HG02840 (cell line): ENCODE measurements around the gene LPAR1.

Experiments
- ATAC-seq: cut with Tn5 transposase; IDR thresholded peaks from one replicate; pipeline ENCODE4 v1.9.1; 2021; ENCODE audit warnings: mild to moderate bottlenecking, moderate library complexity, moderate number of reproducible peaks; ENCODE audit not compliant: unreplicated experiment, low FRiP score

LPAR1 gene

DNA sequence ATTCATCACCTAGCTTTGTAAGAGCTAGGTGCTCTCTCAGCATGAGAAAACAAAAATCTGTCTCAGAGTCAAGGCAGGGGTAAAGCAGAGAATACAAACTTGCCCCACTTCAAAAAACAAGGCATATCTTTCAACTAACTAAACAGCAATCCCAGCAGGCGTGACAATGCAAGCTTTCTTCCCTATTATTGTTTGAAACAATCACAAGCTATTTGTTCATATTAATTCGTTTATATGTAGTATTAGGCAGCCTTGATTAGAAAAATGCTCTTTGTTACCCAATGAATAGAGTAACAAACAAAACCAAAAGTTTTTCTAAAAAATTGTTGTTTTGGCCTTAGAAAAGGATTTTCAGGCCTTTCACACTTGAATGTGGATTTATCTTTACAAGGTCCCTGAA lies 71.1 kb downstream of the LPAR1 start:
- ATAC-seq, result no peak

DNA sequence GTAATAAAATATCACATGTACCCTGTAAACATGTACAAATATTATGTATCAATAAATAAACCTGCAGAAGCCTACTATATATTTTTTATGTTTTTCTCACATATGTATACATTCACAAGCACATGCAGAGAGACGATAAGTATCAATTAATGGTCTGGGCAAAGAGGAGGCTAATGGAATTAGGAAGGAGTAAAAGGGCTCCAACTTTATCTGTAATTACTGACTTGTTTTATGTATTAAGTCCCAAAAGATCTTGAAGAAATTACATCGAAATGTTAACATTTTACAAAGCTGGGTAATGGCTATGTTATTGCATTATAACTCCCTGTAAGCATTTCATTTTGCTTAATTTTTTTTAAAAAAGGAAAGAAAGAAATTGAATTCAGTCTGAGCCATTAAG lies 78.0 kb downstream of the LPAR1 start:
- no peak for ATAC-seq

DNA sequence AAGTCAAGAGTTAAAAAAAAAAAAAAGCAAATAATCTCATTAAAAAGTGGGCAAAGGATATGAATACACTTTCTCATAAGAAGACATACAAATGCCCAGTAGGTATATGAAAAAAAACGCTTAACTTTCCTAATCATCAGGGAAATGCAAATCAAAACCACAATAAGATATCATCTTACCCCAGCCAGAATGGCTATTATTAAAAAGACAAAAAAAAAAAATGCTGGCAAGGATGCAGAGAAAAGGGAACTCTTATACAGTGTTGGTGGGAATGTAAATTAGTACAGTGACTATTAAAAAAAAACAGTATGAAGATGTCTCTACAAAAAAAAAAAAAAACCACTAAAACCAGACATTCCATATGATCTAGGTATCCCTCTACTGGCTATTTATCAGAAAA lies 79.4 kb downstream of the LPAR1 start:
- no peak for ATAC-seq

DNA sequence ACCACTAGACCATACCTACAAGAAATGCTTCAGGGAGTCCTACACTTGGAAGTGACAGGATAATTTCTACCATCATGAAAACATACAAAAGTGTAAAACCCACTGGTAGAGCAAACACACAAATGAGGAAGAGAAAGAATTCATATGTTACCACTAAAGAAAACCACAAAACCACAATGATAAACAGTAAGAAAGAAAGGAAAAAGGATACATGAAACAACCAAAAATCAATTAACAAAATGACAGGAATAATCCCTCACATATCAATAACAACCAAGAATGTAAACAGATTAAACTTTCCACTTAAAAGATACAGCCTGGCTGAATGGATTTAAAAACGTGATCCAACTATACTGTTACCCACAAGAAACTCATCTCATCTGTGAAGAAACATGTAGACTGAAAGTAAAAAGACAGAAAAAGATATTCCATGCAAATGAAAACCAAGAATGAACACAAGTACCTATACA lies 83.4 kb downstream of the LPAR1 start:
- no peak for ATAC-seq

DNA sequence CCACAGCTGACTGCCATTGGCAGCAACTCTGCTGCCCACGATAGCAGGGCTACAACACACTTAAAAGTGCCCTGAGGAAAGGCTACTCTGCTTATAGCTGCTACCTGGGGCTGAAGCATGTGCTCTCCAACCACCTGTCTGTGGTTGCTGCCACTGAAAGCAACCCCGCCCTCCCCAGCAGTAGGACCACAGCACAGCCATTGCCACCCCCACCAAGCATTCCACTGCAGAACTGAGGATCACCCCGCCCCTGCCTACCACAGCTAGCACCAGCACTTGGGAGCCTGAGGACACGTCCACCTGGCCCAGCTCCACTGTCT lies 85.8 kb downstream of the LPAR1 start:
- ATAC-seq, result no peak

DNA sequence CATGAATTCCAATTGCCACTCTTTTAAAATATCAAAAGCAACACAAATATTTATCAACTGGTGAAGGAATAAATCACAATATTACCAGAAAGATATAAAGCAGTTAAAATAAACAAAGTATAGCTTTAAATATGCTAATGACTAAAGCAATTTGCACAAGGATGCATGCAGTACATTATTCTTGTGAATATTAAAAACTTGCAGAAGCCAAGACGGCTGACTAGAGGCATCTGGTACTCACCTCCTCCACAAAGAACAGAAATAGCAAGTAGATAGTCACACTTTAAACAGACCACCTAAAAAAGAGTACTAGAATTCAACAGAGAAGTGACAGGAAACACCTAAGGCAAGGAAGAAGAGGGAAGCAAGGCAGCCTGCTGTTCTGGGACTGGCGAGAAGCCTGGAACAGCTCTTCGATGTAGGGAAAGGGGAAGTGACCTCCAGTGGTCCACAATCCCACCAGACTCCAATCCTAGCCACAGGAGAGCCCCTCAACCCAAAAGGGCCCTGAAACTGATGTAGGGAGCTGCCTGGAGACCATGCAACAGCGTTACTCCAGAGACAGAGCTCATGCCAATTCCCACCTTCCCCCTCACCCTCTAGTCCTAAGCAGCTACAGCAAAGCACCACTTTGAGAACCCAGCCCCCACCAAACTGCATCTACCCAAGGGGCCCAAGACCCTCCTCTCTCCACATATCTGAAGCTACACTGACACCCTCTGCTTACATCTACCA lies 86.3 kb downstream of the LPAR1 start:
- ATAC-seq, result no peak

DNA sequence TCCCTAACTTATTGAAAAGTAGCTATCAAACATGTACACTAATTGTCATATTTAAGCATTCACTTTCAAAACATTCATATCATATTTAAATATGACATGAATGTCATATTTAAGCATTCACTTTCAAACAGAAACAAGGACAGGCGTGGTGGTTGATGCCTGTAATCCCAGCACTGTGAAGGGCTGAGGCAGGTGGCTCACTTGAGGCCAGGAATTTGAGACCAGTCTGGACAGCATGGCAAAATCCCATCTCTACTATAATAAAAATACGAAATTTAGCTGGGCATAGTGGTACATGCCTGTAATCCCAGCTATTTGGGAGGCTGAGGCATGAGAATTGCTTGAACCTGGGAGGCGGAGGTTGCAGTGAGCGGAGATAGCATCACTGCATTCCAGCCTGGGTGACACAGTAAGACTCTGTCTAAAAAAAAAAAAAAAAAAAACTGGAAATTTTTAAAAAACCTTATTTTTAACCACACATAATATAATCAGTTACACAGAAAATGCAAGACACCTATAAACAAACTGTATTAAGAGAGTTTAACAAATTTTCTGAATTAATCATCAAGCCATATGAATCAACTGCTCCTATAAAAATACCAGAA lies 88.1 kb downstream of the LPAR1 start:
- no peak for ATAC-seq

DNA sequence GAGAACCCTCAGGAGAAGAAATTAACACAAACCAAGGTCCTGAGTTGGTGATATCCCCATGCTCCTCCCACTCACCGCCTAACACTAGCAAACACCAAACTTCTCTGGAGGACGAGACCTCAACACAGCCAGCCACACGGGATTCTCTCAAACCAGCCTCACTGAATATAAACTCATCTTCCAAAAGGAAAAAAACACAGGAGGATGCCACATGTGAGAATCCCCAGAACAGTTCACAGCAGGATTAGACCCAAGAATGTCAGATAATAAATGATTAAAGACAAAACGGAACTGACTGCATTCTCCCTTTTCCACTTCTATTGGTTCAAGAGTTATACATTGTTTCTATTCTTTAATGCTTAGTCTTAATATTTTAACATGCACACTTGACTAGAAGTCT lies 89.2 kb downstream of the LPAR1 start:
- ATAC-seq, result no peak

DNA sequence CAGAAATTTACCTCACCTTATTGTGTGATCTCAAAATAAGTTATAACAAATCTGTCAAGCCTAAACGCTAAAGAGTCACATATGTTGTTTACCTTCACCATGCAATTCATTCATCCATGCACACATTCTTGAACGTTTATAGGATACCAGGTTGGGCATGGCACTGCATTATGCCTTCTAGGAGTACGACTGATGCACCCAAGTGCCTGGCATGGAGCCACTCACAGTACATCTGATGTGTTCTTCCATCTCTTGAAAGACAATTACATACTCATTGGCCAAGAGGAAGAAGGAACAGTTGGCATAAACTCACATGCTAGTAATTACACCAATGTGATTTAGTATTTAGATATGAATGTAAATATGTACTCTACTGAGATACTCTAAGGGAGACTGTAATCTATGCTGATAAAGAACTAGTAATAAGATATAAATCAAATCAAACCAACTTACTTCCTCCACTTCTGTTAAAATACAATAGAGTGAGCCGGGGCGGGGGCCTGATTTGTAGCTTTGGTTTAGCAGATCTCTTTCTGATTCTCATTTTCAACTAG lies 90.7 kb downstream of the LPAR1 start:
- no peak for ATAC-seq

DNA sequence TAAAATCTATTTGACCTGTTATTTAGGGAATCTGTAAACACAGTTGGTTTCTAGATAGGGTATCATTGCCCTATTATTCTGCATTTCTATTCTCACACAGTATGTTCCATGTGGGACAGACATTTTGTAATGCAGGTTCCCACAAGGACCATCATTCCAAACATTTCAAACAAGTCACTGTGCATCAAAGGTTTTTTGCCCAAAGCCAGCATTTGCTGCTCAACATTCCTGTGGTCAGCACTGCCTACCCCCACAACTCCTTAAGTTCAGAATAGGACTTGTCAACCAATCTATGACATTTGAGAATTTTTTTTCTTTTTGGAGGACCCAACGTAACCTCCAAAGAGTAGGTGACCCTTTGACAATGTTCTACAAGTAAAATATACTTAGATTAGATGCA lies 95.7 kb downstream of the LPAR1 start:
- no peak for ATAC-seq

DNA sequence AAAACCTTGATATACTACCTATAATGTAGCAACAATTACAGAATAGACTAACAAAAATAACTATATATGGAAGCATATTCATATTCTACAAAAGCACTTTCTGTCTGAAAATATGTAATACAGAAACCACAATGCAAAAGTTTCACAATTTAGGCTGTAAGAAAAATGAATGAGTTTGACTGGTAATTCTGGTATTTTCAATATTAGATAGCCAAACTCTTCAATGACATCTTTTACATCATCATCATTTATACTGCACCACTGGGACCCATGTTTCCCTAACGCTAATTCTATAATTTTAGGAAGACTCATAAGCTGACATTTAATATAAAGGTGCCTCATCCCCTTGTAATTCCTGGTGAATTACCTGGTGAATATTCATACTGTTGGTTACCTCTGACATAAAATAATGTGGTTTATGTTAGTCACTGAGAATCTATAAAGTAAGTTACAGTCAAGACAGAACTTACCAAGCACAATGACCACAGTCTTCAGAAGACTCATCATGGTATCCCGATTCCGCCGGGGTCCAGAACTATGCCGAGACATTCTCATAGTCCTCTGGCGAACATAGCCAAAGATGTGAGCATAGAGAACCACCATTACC lies 97.2 kb downstream of the LPAR1 start:
- ATAC-seq, result no peak

DNA sequence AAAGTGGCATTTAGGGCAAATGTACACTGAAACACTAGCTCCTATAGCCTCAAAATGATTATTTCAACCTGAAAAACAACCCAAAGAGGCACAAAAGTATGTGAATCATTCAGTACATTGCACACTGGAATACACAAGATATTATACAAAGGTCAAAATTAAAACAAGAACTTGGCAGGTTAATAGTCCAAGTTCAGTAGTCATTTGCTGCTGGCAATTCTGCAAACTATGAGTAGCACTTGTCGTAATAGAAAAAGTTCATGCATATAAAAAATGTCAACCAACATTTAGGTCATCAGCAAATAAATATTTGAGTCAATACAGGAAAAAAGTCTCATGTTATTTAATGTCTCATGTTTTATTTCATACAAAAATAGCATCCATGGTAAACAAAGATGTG lies 98.7 kb downstream of the LPAR1 start:
- no peak for ATAC-seq

DNA sequence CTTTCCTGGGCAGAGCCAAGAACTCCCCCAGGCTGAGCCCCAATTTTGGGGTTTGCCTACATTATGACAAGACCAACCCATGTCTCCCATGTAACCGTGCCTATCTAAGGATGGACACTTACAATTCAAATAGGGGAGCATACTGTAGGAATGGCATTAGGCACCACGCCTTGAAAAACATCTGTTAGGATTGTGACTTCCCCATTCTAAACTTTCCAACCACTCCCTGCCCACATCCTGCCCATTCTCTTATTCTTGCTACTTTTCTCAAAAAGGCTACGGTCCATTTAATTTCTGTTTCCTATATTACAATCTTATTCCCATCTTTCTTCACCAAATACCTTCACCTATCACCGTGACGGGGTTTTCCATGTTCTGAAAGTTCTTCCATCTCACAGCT lies 99.2 kb downstream of the LPAR1 start:
- no peak for ATAC-seq

DNA sequence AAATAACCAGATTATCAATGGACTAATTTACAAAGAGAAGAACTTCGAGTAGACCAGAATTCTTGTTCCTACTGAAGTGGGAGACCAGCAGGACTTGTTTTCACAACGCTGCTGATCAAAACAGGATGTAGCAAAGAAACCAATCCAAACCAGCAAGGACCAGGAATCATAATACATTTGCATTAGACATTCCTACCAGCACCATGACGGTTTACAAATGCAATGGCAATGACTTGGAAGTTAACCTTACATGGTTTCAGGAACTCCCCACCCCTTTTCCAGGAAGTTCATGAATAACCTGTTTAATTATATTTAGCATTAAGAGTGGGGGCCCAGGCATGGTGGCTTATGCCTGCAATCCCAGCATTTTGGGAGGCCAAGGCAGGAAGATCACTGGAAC lies 100.0 kb downstream of the LPAR1 start:
- ATAC-seq, result no peak

DNA sequence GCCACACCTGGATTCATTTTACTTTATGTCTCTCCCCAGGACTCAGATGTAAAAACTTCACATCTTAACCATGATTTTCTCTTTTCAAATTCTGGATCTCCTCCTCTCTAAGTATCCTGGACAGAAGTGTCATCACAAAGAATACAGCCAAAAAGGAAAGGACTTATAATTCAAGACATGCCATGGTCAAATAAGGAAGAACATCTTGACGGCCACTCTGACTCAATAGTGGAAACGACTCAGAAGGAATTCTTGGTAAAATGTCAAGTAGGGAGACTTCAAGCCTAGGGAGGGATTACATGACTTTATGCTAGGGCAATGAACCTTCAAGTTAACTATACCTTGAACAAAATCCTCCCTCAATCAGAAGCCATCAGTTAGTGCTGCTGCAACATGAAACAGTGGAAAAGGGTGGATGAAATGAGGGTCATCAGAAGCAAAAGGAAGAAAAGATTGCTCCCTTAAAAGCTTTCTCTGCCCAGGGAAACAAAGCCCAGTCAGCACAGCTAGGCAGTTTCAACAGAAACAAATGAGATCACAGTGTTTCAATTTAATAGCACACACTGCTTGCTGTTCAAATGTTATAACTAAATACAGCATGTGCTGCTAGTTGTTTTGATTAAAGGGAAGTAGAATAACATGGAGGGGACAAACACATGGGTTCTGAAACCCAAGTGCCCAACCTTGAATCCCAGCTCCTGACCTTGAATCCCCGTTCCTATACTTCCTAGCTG lies 101.4 kb downstream of the LPAR1 start:
- ATAC-seq, result no peak

DNA sequence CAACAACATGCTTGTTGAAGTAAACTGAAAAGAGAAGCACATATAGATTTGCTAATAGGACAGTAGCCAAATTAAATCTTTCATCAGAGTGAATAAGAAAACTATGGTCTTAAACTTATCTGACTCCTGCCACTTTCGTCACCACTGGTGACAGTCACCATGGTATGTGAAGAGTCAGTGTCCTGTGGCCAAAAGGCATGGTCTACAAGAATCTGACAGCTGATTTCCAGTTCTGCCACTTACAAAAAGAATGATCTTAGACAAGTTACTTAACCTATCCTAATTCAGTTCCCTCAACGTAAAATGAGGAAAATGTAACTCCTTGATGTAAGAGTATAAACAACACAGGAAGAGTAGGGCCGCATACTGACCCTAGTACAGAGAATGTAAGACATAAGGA lies 102.0 kb downstream of the LPAR1 start:
- no peak for ATAC-seq

DNA sequence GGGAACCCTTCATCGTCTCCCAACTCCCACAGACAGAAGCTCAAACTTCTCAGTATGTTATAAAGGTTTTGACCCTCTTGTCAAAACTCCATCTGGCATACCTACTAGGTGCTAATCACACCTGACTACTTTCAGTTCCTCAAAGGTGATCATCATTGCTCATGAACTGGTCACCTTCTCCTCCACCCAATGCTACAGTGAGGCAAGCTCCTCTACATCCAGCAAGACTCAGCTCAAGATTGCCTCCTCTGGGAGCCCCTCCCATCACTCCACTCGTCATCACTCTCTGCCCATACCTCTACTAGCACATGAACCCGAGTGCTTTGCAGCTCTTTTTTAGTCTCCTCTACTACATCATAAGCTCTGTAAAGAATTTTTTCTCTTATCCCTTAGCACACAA lies 102.4 kb downstream of the LPAR1 start:
- ATAC-seq, result no peak

DNA sequence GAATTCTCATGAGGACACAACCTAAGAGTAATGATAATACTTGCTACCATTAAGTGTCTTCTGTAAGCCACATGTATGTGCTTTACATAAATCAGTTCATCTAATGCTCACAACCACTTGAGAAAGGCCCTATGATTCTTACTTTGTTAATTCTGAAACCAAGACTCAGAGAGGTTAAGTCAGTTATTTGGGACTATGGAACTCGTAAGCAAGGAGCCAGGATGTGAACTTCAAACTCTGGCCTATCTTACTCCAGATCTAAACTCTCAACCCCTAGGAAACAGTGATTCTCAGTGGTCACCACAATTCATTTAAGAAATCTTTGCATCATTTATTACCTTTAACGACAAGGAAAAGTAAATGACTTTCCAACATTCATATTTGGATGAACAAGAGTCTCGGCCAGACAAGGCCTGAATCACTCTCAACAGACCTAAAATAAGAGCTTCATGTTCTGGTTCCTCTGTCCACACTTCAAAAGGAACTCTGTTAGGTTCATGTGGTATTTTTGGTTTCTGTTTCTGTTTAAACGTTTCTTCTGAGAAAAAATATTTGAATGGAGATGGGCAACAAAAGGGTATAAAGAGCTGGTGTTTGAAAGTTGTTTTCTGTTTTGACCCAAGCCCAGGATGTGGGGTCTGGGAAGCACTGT lies 104.8 kb downstream of the LPAR1 start:
- ATAC-seq, result no peak

DNA sequence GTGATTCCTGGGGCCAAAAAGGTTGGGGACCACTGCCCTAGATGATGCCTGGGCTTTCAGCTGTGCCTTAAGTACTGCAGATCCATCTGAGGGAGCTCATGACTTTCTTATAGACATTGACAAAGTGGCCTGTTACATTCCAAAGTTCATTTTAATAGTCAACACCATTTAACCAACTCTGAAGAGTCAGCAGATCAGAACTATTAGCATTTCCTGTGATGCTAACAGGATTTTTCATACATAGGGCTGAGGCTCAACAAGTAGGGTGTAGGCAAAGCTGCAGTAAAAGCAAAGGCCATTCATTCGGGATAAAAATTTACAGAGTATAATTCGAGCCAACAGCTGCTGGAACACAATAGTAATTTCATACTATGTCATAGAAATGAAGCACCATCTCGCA lies 105.4 kb downstream of the LPAR1 start:
- ATAC-seq, result no peak

DNA sequence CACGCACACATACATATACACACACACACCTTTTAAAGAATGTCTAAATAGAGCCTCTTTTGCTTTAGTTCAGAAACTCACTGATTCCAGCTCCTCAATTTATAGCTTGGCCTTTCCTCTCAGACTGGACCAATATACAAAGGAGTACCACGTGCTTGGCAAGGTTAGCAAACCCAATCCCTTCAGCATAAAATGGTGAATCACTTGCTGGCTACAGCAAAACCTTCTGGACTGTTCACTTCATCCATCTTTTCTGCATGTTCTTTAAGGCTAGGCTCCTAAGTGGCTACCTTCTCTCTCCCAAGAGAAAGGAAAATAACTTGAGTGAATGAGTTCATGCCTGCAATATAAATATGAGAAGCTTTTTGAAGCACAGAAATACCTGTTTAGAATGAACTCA lies 109.7 kb downstream of the LPAR1 start:
- no peak for ATAC-seq
